DND-41 (cell line): ENCODE measurements around the gene METTL13.
"Not testable (repeated sequence)": the region's sequence is repeated elsewhere in the genome, so short reads cannot be mapped to it uniquely, and the experiment has no call there.

Experiments used
- ATAC-seq: fragments of 200-7000 bp; cut with Tn5 transposase; 3 replicates; pipeline ENCODE4 v1.9.1; 2021; ENCODE audit warnings: low read depth; ENCODE audit not compliant: insufficient read depth
- DNase-seq: peaks from one replicate; pipeline ENCODE4 v3.0.0-alpha.2; 2020
- H2AFZ ChIP-seq: 2 replicates; pipeline ENCODE4 v1.6.0; 2012; ENCODE audit warnings: low read depth, low read length
- H3K27ac ChIP-seq: 2 replicates; pipeline ENCODE4 v1.5.1; 2012; ENCODE audit warnings: low read length, inconsistent platforms
- H3K27me3 ChIP-seq: fragments of 200-600 bp; sonication (generic); 2 replicates; pipeline ENCODE4 v1.6.0; 2012; ENCODE audit warnings: low read length, mild to moderate bottlenecking, inconsistent platforms; ENCODE audit not compliant: insufficient read depth, poor library complexity
- H3K36me3 ChIP-seq: 2 replicates; pipeline ENCODE4 v1.5.1; 2012; ENCODE audit warnings: low read length, inconsistent platforms; ENCODE audit not compliant: insufficient read depth
- H3K4me1 ChIP-seq: 2 replicates; pipeline ENCODE4 v1.5.1; 2012; ENCODE audit warnings: mild to moderate bottlenecking, low read length; ENCODE audit not compliant: insufficient read depth
- H3K4me2 ChIP-seq: 2 replicates; pipeline ENCODE4 v1.6.0; 2012; ENCODE audit warnings: mild to moderate bottlenecking, moderate library complexity, low read length, inconsistent platforms; ENCODE audit not compliant: insufficient read depth
- H3K4me3 ChIP-seq, 2 experiments: fragments of 200-600 bp in 1 of 2; shearing (Covaris generic) in 1 of 2; 2 replicates each; pipeline ENCODE4 v1.5.1; 2012 to 2016; ENCODE audit warnings: inconsistent platforms in 2 of 2, low read length in 2 of 2, mild to moderate bottlenecking in 2 of 2, low read depth in 1 of 2, moderate library complexity in 1 of 2
- H3K79me2 ChIP-seq: 2 replicates; pipeline ENCODE4 v1.6.0; 2012; ENCODE audit warnings: low read length, inconsistent platforms; ENCODE audit not compliant: insufficient read depth
- H3K9ac ChIP-seq: 2 replicates; pipeline ENCODE4 v1.6.0; 2012; ENCODE audit warnings: low read depth, mild to moderate bottlenecking, inconsistent platforms, low read length, moderate library complexity
- H3K9me3 ChIP-seq: 2 replicates; pipeline ENCODE4 v1.5.1; 2012; ENCODE audit warnings: low read length, moderate library complexity, mild to moderate bottlenecking, inconsistent platforms; ENCODE audit not compliant: insufficient read depth, severe bottlenecking
- H4K20me1 ChIP-seq: 2 replicates; pipeline ENCODE4 v1.6.0; 2012; ENCODE audit warnings: low read length; ENCODE audit not compliant: insufficient read depth
- EZH2 ChIP-seq: IDR thresholded peaks from 3 replicates; pipeline ENCODE4 v1.6.1; 2012; ENCODE audit warnings: borderline replicate concordance, low read depth, mild to moderate bottlenecking, moderate library complexity, low read length, inconsistent platforms; ENCODE audit not compliant: severe bottlenecking
- TF ChIP-seq, protein P1 (sequence below): IDR thresholded peaks from 2 replicates; pipeline ENCODE4 v1.5.1; 2012; ENCODE audit warnings: borderline replicate concordance, low read length, moderate library complexity, mild to moderate bottlenecking; ENCODE audit not compliant: poor library complexity, severe bottlenecking; ENCODE audit errors: extremely low read depth

METTL13 gene

GRCh38 chr1:171796592-171796991 is 15.1 kb downstream of the METTL13 start:
- Histone ChIP-seq H3K4me1 (no peaks in the 10 kb centered on the region), H3K79me2 (no peaks in the 10 kb centered on the region), H3K4me3 (no peak overlapping the region), H3K9me3 (no peaks in the 10 kb centered on the region), H3K4me2 (no peak overlapping the region), H4K20me1 (no peaks in the 10 kb centered on the region), H3K9ac (no peak overlapping the region), H3K36me3 (peaks cover 73% of the 10 kb centered on the region), H3K27me3 (no peaks in the 10 kb centered on the region), H2AFZ (no peak overlapping the region), H3K27ac (no peak overlapping the region)
- ATAC-seq = no peak
- DNase-seq = no peak
- no peak for TF ChIP-seq EZH2
- TF ChIP-seq, protein P1, sequence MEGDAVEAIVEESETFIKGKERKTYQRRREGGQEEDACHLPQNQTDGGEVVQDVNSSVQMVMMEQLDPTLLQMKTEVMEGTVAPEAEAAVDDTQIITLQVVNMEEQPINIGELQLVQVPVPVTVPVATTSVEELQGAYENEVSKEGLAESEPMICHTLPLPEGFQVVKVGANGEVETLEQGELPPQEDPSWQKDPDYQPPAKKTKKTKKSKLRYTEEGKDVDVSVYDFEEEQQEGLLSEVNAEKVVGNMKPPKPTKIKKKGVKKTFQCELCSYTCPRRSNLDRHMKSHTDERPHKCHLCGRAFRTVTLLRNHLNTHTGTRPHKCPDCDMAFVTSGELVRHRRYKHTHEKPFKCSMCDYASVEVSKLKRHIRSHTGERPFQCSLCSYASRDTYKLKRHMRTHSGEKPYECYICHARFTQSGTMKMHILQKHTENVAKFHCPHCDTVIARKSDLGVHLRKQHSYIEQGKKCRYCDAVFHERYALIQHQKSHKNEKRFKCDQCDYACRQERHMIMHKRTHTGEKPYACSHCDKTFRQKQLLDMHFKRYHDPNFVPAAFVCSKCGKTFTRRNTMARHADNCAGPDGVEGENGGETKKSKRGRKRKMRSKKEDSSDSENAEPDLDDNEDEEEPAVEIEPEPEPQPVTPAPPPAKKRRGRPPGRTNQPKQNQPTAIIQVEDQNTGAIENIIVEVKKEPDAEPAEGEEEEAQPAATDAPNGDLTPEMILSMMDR = no peak

DNA sequence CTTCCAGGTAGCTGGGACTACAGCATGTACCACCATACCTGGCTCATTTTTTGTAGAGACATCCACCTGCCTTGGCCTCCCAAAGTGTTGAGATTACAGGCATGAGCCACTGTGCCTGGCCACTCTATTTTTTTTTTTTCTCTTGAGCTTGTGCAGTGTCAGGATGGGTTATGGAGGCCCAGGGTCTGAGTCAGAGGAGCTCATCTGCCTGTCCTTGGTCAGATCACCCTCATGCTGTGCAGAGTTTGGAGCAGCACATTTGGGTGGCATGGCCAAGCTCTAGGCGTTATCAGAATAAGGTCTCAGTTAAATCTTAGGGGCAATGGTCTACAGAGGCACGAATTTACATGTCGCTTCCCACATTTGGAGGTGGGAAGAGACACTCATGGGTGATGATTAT is 16.9 kb downstream of the METTL13 start:
- Histone ChIP-seq H3K4me3 (no peak overlapping the region), H3K27ac (no peak overlapping the region)

GRCh38 chr1:171798765-171799164 is 17.3 kb downstream of the METTL13 start:
- no peak overlapping the region for H3K27ac ChIP-seq
- H3K27me3 ChIP-seq = no peaks in the 10 kb centered on the region
- no peak overlapping the region for H3K9ac ChIP-seq
- no peak overlapping the region for H2AFZ ChIP-seq
- H4K20me1 ChIP-seq = no peaks in the 10 kb centered on the region
- H3K9me3 ChIP-seq = no peaks in the 10 kb centered on the region
- ATAC-seq = no peak
- no peaks in the 10 kb centered on the region for H3K79me2 ChIP-seq
- no peak for TF ChIP-seq EZH2
- TF ChIP-seq, protein P1 = no peak
- no peak for DNase-seq
- H3K4me2 ChIP-seq = no peak overlapping the region
- peaks cover 53% of the 10 kb centered on the region for H3K36me3 ChIP-seq
- H3K4me3 ChIP-seq = no peak overlapping the region
- H3K4me1 ChIP-seq = no peaks in the 10 kb centered on the region

More for the DNA sequence above, 16.9 kb downstream of the METTL13 start:
- no peaks in the 10 kb centered on the region for H3K79me2 ChIP-seq
- no peak for ATAC-seq
- no peak overlapping the region for H3K9ac ChIP-seq
- no peaks in the 10 kb centered on the region for H4K20me1 ChIP-seq
- H3K9me3 ChIP-seq = no peaks in the 10 kb centered on the region
- peaks cover 56% of the 10 kb centered on the region for H3K36me3 ChIP-seq
- TF ChIP-seq, protein P1 = no peak
- no peaks in the 10 kb centered on the region for H3K27me3 ChIP-seq
- H2AFZ ChIP-seq = no peak overlapping the region
- H3K4me1 ChIP-seq = no peaks in the 10 kb centered on the region
- no peak overlapping the region for H3K4me2 ChIP-seq
- no peak for DNase-seq

DNA sequence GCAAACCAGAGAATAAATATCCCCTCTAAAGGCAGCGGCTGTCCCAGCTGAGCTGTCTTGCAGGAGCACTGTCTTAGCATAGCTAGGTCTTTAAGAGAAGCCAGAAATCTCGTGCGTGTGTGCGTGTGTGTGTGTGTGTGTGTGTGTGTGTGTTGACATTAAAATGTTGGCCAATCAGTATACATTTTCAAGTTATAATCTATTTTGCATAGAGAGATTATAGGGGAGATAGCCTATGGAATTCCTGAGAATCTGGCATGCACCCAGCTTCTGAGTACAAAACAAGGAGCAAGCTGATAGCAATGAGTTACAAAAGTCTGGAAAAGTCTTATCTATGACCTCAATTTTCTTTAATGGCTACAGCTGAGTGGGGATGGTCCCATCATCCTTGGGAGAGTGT is 17.7 kb downstream of the METTL13 start:
- Histone ChIP-seq H3K79me2 (no peaks in the 10 kb centered on the region), H3K27ac (no peak overlapping the region), H3K4me3 (no peak overlapping the region), H3K9me3 (no peaks in the 10 kb centered on the region), H3K4me2 (no peak overlapping the region), H3K36me3 (peaks cover 49% of the 10 kb centered on the region), H2AFZ (no peak overlapping the region), H3K9ac (no peak overlapping the region), H4K20me1 (no peaks in the 10 kb centered on the region), H3K27me3 (no peaks in the 10 kb centered on the region), H3K4me1 (no peaks in the 10 kb centered on the region)
- TF ChIP-seq, protein P1 = no peak
- TF ChIP-seq EZH2 = no peak
- no peak for ATAC-seq
- no peak for DNase-seq

DNA sequence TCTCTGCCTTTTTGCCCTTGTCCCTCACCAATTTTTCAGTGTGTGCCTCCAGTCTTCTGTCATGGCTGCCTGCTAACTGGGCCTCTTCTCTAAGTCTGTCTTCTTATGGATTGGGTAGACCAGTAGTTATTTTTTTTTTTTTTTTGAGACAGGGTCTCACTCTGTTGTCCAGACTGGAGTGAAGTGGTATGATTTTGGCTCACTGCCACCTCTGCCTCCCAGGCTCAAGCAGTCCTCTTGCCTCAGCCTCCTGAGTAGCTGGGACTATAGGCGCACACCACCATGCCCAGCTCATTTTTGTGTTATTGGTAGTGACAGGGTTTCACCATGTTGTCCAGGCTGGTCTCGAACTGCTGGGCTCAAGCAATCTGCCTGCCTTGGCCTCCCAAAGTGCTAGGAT is 18.2 kb downstream of the METTL13 start:
- not testable (repeated sequence) for H3K4me3 ChIP-seq, H2AFZ ChIP-seq

More for the DNA sequence above, 18.2 kb downstream of the METTL13 start:
- H3K27me3 ChIP-seq, DNase-seq, H3K4me2 ChIP-seq, H4K20me1 ChIP-seq, H3K9me3 ChIP-seq, H3K4me1 ChIP-seq, ATAC-seq, H3K27ac ChIP-seq, H3K9ac ChIP-seq, H3K79me2 ChIP-seq: not testable (repeated sequence)
- H3K36me3 ChIP-seq = peaks cover 44% of the 10 kb centered on the region
